Raji (cell line): ENCODE measurements around the gene PLVAP.

Experiments used
- POLR2A ChIP-seq: IDR thresholded peaks from 2 replicates; pipeline ENCODE4 v1.6.1; 2011; ENCODE audit warnings: low read depth, low read length, control low read depth; ENCODE audit not compliant: insufficient read depth

PLVAP gene

GRCh38 chr19:17325881-17326594 lies 51.1 kb downstream of the PLVAP start:
- no peak for TF ChIP-seq POLR2A

- TF ChIP-seq POLR2A, result no peak
Observed at GRCh38 chr19:17325133-17325532, 52.0 kb downstream of the PLVAP start.

- TF ChIP-seq POLR2A, result no peak
Observed at GRCh38 chr19:17324357-17325114, 52.6 kb downstream of the PLVAP start.

GRCh38 chr19:17323964-17324332 lies 53.2 kb downstream of the PLVAP start:
- TF ChIP-seq POLR2A, result no peak

- no peak for TF ChIP-seq POLR2A
Observed at GRCh38 chr19:17323300-17323963, 53.7 kb downstream of the PLVAP start.

- TF ChIP-seq POLR2A, result no peak
Observed at GRCh38 chr19:17322854-17323253, 54.3 kb downstream of the PLVAP start.

GRCh38 chr19:17321655-17322489 lies 55.3 kb downstream of the PLVAP start:
- TF ChIP-seq POLR2A, result no peak

- no peak for TF ChIP-seq POLR2A
Observed at GRCh38 chr19:17320435-17320834, 56.7 kb downstream of the PLVAP start.

GRCh38 chr19:17319473-17320238 lies 57.5 kb downstream of the PLVAP start:
- no peak for TF ChIP-seq POLR2A

GRCh38 chr19:17318966-17319365 lies 58.2 kb downstream of the PLVAP start:
- TF ChIP-seq POLR2A, result no peak

GRCh38 chr19:17314007-17314593 lies 63.0 kb downstream of the PLVAP start:
- TF ChIP-seq POLR2A, result no peak

GRCh38 chr19:17312189-17313113 lies 64.7 kb downstream of the PLVAP start:
- no peak for TF ChIP-seq POLR2A
